Upper lobe of right lung (tissue), 1 donor: ENCODE results near the gene AVP. TPM values are rescaled to one million over a fixed set of nuclear protein-coding genes. Genes with fewer than 3 reads are reported as not detected.

Source experiments
- ATAC-seq: fragments of 200-7000 bp; cut with Tn5 transposase; one replicate; pipeline ENCODE4 v1.9.1; 2020; ENCODE audit warnings: mild to moderate bottlenecking, moderate library complexity
- DNase-seq: peaks from one replicate; pipeline ENCODE4 v3.0.0-alpha.2; 2020
- H3K27ac ChIP-seq: fragments of 200-600 bp; one replicate; pipeline ENCODE4 v1.8.0; 2022
- H3K27me3 ChIP-seq: fragments of 200-600 bp; one replicate; pipeline ENCODE4 v1.8.0; 2022; ENCODE audit warnings: mild to moderate bottlenecking
- H3K36me3 ChIP-seq: fragments of 200-600 bp; one replicate; pipeline ENCODE4 v1.8.0; 2022
- H3K4me1 ChIP-seq: fragments of 200-600 bp; one replicate; pipeline ENCODE4 v1.8.0; 2022
- H3K4me3 ChIP-seq: fragments of 200-600 bp; one replicate; pipeline ENCODE4 v1.8.0; 2022; ENCODE audit warnings: mild to moderate bottlenecking
- H3K9me3 ChIP-seq: fragments of 200-600 bp; one replicate; pipeline ENCODE4 v1.8.0; 2022
- intact Hi-C: fragments of 100-400 bp; cut with DNase I; formaldehyde crosslinking; loops from one replicate; pipeline ENCODE4 v1.11.0; 2022
- total RNA-seq: library from RNA; stranded (reverse); fragmentation: NEBNext Ultra II Directional; extraction: Animal tissue kit (Norgen Biotek cat#: 25700); gene quantifications from one replicate; pipeline ENCODE4 v1.2.1, GENCODE V29; 2021
- TF ChIP-seq, protein P1 (sequence below): fragments of 200-600 bp; IDR thresholded peaks from one replicate; pipeline ENCODE4 v1.8.0; 2022; ENCODE audit warnings: antibody characterized with exemption
- donor health status: DM: no; HTN: yes; CAD: no; lungs with severe emphysema.

The AVP gene
- total RNA-seq, 1 donor from 2014 or later: not detected

DNA sequence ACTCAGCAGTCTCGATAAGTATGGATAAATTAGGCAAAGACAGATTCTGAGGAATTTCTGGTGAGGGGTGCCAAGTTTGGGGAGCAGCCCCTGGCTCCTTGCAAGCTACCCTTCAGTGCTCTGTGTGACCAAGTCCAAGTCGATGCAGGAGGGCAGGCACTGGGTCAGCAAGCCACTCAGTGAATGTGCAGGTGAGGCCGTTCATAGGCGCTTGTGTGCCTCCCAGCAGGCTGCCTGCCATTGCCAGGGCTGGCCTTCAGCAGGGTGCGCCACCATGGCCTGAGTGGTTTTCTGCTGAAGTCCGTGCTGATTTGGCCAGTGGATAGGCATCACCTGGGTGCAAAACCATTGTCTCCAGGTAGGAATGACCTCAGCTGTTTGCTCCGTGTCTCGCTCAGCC lies 44.4 kb downstream of the AVP start:
- Histone ChIP-seq H3K4me1 (peaks cover 4% of the 10 kb centered on the region), H3K27ac (no peak overlapping the region), H3K36me3 (peaks cover 54% of the 10 kb centered on the region), H3K27me3 (no peaks in the 10 kb centered on the region), H3K9me3 (no peaks in the 10 kb centered on the region), H3K4me3 (no peak overlapping the region)
- intact Hi-C loops: no loop called here
- no peak for DNase-seq
- TF ChIP-seq, protein P1, sequence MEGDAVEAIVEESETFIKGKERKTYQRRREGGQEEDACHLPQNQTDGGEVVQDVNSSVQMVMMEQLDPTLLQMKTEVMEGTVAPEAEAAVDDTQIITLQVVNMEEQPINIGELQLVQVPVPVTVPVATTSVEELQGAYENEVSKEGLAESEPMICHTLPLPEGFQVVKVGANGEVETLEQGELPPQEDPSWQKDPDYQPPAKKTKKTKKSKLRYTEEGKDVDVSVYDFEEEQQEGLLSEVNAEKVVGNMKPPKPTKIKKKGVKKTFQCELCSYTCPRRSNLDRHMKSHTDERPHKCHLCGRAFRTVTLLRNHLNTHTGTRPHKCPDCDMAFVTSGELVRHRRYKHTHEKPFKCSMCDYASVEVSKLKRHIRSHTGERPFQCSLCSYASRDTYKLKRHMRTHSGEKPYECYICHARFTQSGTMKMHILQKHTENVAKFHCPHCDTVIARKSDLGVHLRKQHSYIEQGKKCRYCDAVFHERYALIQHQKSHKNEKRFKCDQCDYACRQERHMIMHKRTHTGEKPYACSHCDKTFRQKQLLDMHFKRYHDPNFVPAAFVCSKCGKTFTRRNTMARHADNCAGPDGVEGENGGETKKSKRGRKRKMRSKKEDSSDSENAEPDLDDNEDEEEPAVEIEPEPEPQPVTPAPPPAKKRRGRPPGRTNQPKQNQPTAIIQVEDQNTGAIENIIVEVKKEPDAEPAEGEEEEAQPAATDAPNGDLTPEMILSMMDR: no peak
- ATAC-seq: no peak

- TF ChIP-seq, protein P1: no peak
- H3K4me3 ChIP-seq: no peak overlapping the region
- no peak for ATAC-seq
Observed at GRCh38 chr20:3039426-3039825, 45.1 kb downstream of the AVP start.

DNA sequence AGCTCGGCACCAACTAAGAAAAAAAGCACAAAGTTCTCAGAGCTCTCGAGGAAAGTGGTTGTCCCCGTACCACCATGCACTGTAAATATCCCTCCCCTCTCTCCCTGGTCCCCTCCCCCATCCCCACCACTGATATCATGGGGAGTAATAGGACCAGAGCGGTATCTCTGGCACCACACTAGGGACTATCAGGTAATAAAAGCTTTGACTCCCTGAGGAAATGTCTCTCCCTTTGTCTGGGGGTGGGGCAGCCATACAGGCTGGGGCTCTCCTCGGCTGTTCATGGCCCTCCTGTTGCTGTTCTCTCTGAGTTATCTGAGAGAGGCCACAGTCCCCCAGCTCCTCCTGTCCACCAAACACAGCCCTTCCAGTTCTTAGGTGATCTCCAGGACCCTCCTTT lies 46.1 kb downstream of the AVP start:
- ATAC-seq: no peak
- Histone ChIP-seq H3K9me3 (no peaks in the 10 kb centered on the region), H3K4me3 (no peak overlapping the region), H3K27me3 (no peaks in the 10 kb centered on the region), H3K4me1 (peaks cover 4% of the 10 kb centered on the region), H3K36me3 (peaks cover 57% of the 10 kb centered on the region), H3K27ac (no peak overlapping the region)
- no peak for DNase-seq
- TF ChIP-seq, protein P1: no peak
- intact Hi-C loops: no loop called here

More at GRCh38 chr20:3039426-3039825, 45.1 kb downstream of the AVP start:
- peaks cover 4% of the 10 kb centered on the region for H3K4me1 ChIP-seq
- no peaks in the 10 kb centered on the region for H3K27me3 ChIP-seq
- DNase-seq: no peak
- H3K9me3 ChIP-seq: no peaks in the 10 kb centered on the region
- no peak overlapping the region for H3K27ac ChIP-seq
- intact Hi-C loops: no loop called here
- H3K36me3 ChIP-seq: peaks cover 57% of the 10 kb centered on the region

GRCh38 chr20:3037654-3038053 lies 46.9 kb downstream of the AVP start:
- ATAC-seq: no peak
- peaks cover 57% of the 10 kb centered on the region for H3K36me3 ChIP-seq
- TF ChIP-seq, protein P1: no peak
- H3K4me1 ChIP-seq: peaks cover 4% of the 10 kb centered on the region
- intact Hi-C loops: no loop called here
- H3K9me3 ChIP-seq: no peaks in the 10 kb centered on the region
- H3K27me3 ChIP-seq: no peaks in the 10 kb centered on the region
- no peak overlapping the region for H3K4me3 ChIP-seq
- H3K27ac ChIP-seq: no peak overlapping the region
- DNase-seq: peak; percentile 19

GRCh38 chr20:3032624-3033023 lies 51.9 kb downstream of the AVP start:
- intact Hi-C loops: no loop called here
- no peak for DNase-seq

More at GRCh38 chr20:3032624-3033023, 51.9 kb downstream of the AVP start:
- no peak overlapping the region for H3K27ac ChIP-seq
- H3K4me3 ChIP-seq: no peak overlapping the region
- TF ChIP-seq, protein P1: no peak
- H3K27me3 ChIP-seq: no peaks in the 10 kb centered on the region
- no peaks in the 10 kb centered on the region for H3K9me3 ChIP-seq
- H3K36me3 ChIP-seq: peaks cover 54% of the 10 kb centered on the region
- ATAC-seq: no peak
- H3K4me1 ChIP-seq: no peaks in the 10 kb centered on the region

Other genes starting within 250 kb of the AVP start
- 44.3 TPM for gene PCED1A, start 244.1 kb downstream of the AVP start, total RNA-seq
- 34.8 TPM for gene VPS16, start 244.0 kb downstream of the AVP start, total RNA-seq
- 69.6 TPM for gene PTPRA, start 211.2 kb downstream of the AVP start, total RNA-seq
- not detected for gene GNRH2, start 41.1 kb downstream of the AVP start, total RNA-seq
- 32.0 TPM for gene MRPS26, start 38.7 kb downstream of the AVP start, total RNA-seq
- gene OXT, start 13.1 kb downstream of the AVP start, total RNA-seq: not detected
- 18.0 TPM for gene FASTKD5, start 75.1 kb upstream of the AVP start, total RNA-seq
- 7.9 TPM for gene UBOX5, start 75.1 kb upstream of the AVP start, total RNA-seq
- 21.5 TPM for gene LZTS3, start 88.8 kb upstream of the AVP start, total RNA-seq
- 108 TPM for gene DDRGK1, start 120.0 kb upstream of the AVP start, total RNA-seq
- 43.4 TPM for gene ITPA, start 124.8 kb upstream of the AVP start, total RNA-seq
- gene SLC4A11, start 154.5 kb upstream of the AVP start, total RNA-seq: 2.7 TPM